ENCODE data around the gene SERTAD2.
A peak's percentile ranks its signal among the peaks of the same experiment; 100 is the strongest.

SERTAD2 gene

DNA sequence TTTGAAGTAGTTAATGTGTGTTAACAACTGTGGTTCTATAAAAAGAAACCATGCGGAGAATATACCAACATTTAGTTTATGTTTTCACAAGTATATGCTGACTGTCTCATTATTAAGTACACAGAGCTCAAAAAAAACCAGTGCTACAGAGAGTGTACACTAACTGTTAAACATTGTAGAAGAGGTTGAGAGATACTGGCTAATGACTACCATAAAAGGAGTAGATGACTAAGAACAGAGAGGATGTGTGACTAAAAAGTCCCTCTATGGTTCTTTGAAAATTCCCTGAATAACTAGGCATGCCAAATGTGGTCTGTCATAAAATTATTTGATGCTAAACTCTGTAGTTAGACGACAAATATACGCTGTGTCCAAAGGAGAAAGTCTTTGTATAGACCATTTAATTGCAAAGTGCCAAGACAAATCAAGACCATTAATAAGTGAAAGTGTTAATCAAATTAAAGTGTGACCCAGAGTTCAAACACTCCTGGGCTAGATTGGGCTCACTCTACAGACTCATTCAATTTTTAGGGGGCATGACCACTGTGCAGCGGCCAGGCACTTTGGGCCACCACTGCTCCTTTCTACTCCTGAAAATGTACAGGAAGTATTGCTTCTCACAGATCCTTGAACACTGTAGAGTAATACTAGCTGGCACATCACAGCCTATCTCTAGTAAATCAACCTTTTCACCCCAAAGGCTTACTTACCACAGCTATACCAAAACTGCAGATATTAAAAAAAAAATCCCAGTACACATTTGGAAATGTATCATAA, 45.1 kb upstream of the SERTAD2 start:
- H2AFZ ChIP-seq (ENCODE audit: low read depth, low read length), result no peak overlapping the region
- H3K9me3 ChIP-seq (ENCODE audit: insufficient read depth, low read length), result no peaks in the 10 kb centered on the region
- peak overlapping the region; percentile 62 for H3K9ac ChIP-seq (ENCODE audit: low read length)
- H3K27me3 ChIP-seq (ENCODE audit: low read depth, low read length), result no peaks in the 10 kb centered on the region
- no peaks in the 10 kb centered on the region for H4K20me1 ChIP-seq (ENCODE audit: insufficient read depth, low read length)
- peak overlapping the region; percentile 73 for H3K4me2 ChIP-seq (ENCODE audit: low read length)
- peak overlapping the region; percentile 52 for H3K4me3 ChIP-seq (ENCODE audit: low read length)
- peaks cover 58% of the 10 kb centered on the region for H3K4me1 ChIP-seq (ENCODE audit: low read length)
- peak overlapping the region; percentile 94 for H3K27ac ChIP-seq (ENCODE audit: low read length)
- TF ChIP-seq, protein P1, sequence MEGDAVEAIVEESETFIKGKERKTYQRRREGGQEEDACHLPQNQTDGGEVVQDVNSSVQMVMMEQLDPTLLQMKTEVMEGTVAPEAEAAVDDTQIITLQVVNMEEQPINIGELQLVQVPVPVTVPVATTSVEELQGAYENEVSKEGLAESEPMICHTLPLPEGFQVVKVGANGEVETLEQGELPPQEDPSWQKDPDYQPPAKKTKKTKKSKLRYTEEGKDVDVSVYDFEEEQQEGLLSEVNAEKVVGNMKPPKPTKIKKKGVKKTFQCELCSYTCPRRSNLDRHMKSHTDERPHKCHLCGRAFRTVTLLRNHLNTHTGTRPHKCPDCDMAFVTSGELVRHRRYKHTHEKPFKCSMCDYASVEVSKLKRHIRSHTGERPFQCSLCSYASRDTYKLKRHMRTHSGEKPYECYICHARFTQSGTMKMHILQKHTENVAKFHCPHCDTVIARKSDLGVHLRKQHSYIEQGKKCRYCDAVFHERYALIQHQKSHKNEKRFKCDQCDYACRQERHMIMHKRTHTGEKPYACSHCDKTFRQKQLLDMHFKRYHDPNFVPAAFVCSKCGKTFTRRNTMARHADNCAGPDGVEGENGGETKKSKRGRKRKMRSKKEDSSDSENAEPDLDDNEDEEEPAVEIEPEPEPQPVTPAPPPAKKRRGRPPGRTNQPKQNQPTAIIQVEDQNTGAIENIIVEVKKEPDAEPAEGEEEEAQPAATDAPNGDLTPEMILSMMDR (IDR thresholded peaks at IDR 0.05; ENCODE audit: low read depth, low read length), result no peak
- no peak for TF ChIP-seq EZH2phosphoT487 (IDR thresholded peaks at IDR 0.05; ENCODE audit: low read depth)
- H3K36me3 ChIP-seq (replicated peaks; ENCODE audit: low read depth, low read length), result no peaks in the 10 kb centered on the region
- no peaks in the 10 kb centered on the region for H3K79me2 ChIP-seq (ENCODE audit: low read length)

DNA sequence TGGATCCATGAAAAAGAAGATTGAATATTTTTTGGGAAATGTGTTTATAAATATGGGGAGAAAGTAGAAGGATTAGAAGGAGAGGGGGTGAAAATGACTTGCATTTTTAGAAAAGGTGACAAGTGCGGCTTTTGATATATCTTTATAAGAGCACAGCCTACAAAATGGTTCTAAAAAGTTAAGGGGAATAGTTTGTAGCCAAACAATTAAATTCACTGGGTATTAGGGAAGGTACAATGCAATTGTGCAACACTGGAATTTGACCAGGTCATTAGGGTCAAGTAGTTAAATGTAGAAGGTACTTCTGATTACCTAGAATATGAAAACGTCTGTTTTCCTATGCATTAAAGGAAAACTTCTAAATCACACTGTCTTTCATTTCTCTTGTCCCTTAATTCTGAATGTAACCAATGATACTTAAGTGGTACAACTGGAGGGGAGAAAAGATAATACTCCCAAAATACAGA, 44.5 kb upstream of the SERTAD2 start:
- no peak overlapping the region for H2AFZ ChIP-seq (ENCODE audit: low read depth, low read length)
- TF ChIP-seq EZH2phosphoT487 (IDR thresholded peaks at IDR 0.05; ENCODE audit: low read depth), result no peak
- TF ChIP-seq, protein P1 (IDR thresholded peaks at IDR 0.05; ENCODE audit: low read depth, low read length), result no peak
- H3K4me3 ChIP-seq (ENCODE audit: low read length), result peak overlapping the region; percentile 51
- H3K27ac ChIP-seq (ENCODE audit: low read length), result peak overlapping the region; percentile 94
- H3K79me2 ChIP-seq (ENCODE audit: low read length), result no peaks in the 10 kb centered on the region
- H3K9me3 ChIP-seq (ENCODE audit: insufficient read depth, low read length), result no peaks in the 10 kb centered on the region
- no peaks in the 10 kb centered on the region for H4K20me1 ChIP-seq (ENCODE audit: insufficient read depth, low read length)
- no peaks in the 10 kb centered on the region for H3K27me3 ChIP-seq (ENCODE audit: low read depth, low read length)
- peak overlapping the region; percentile 73 for H3K4me2 ChIP-seq (ENCODE audit: low read length)
- H3K4me1 ChIP-seq (ENCODE audit: low read length), result peaks cover 57% of the 10 kb centered on the region
- H3K36me3 ChIP-seq (replicated peaks; ENCODE audit: low read depth, low read length), result no peaks in the 10 kb centered on the region
- H3K9ac ChIP-seq (ENCODE audit: low read length), result peak overlapping the region; percentile 56

DNA sequence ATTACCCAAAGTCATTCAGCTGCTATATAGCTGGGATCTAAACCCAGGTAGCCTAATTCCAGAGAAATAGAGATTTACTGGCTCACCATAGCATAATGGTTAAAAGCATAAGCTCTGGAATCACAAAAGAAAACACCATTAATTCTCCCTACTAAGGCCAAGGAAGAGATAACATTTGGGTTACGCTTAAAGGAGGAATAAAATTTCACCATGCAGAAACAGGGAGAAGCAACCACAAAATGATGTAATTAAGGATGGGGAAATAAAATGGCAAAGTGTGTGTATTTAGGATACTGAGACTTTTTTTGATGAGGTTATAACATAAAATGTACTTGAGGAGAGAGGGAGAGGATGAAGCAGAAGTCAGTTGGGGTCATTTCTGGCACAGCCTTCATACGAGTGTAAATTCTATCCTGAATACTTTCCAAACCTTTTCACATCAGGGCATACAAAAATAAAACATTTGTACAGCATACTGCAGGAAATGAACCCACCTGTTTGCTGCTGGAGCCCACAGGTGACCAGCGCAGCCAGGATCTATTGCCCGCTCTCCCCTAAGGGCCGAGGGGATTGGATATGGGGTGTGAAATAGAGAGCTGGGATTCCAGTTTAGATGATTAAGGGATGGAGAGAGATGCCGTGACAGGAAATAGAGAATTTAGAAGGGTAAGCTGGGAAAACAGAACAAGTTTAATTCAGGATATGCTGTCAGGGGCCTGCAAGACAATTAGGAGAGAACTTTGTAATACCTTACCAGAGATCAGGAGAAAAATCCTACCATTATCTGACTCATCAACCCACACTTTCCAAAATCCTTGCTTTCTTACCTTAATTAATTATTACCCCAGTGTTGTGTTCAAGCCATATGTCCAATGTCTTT, 43.8 kb upstream of the SERTAD2 start:
- Histone ChIP-seq H3K79me2 (ENCODE audit: low read length) (no peaks in the 10 kb centered on the region), H4K20me1 (ENCODE audit: insufficient read depth, low read length) (no peaks in the 10 kb centered on the region), H3K4me3 (ENCODE audit: low read length) (peak overlapping the region; percentile 51; the same call in 1 of the 2 replicates), H3K4me1 (ENCODE audit: low read length) (peaks cover 57% of the 10 kb centered on the region), H3K36me3 (replicated peaks; ENCODE audit: low read depth, low read length) (no peaks in the 10 kb centered on the region), H3K9me3 (ENCODE audit: insufficient read depth, low read length) (no peaks in the 10 kb centered on the region), H3K27ac (ENCODE audit: low read length) (peak overlapping the region; percentile 94), H3K9ac (ENCODE audit: low read length) (peak overlapping the region; percentile 56; the same call in 1 of the 2 replicates), H3K4me2 (ENCODE audit: low read length) (peak overlapping the region; percentile 73), H2AFZ (ENCODE audit: low read depth, low read length) (no peak overlapping the region), H3K27me3 (ENCODE audit: low read depth, low read length) (no peaks in the 10 kb centered on the region)
- TF ChIP-seq, protein P1 (IDR thresholded peaks at IDR 0.05; ENCODE audit: low read depth, low read length), result no peak
- no peak for TF ChIP-seq EZH2phosphoT487 (IDR thresholded peaks at IDR 0.05; ENCODE audit: low read depth)

DNA sequence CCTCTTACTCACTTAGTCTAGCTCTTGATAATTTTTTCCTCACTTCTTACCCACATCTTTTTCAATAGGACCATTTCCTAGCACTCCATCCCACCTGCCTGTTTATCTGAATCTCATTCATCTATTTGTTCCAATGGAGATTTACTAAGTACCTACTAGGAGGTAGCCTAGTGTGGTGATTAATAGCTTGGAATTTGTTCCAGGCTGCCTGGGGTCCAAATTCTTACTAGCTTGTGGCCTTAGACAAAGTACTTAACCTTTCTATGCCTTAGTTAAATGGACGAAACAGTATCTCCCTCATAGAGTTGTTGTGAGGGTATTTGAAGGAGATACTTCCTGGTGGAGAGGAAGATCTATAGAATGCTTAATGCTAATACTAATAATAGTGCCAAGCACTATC, 42.9 kb upstream of the SERTAD2 start:
- TF ChIP-seq, protein P1 (IDR thresholded peaks at IDR 0.05; ENCODE audit: low read depth, low read length), result no peak
- no peak for TF ChIP-seq EZH2phosphoT487 (IDR thresholded peaks at IDR 0.05; ENCODE audit: low read depth)
- Histone ChIP-seq H3K9me3 (ENCODE audit: insufficient read depth, low read length) (0 out of 2 replicates have a peak, but pooled peaks cover 8% of the 10 kb centered on the region), H3K9ac (ENCODE audit: low read length) (no peak overlapping the region), H3K36me3 (replicated peaks; ENCODE audit: low read depth, low read length) (no peaks in the 10 kb centered on the region), H3K79me2 (ENCODE audit: low read length) (no peaks in the 10 kb centered on the region), H3K4me3 (ENCODE audit: low read length) (no peak overlapping the region), H3K4me1 (ENCODE audit: low read length) (peaks cover 57% of the 10 kb centered on the region), H4K20me1 (ENCODE audit: insufficient read depth, low read length) (no peaks in the 10 kb centered on the region), H3K27me3 (ENCODE audit: low read depth, low read length) (no peaks in the 10 kb centered on the region), H3K4me2 (ENCODE audit: low read length) (no peak overlapping the region), H2AFZ (ENCODE audit: low read depth, low read length) (no peak overlapping the region), H3K27ac (ENCODE audit: low read length) (no peak overlapping the region)

Measured in OCI-LY3 (cell line).